DOHH2 (cell line): ENCODE measurements around the gene ITK.

ENCODE experiments used
- H3F3A ChIP-seq: fragments of 200-600 bp; sonication (generic), shearing (Covaris generic); 2 replicates; pipeline ENCODE4 v1.6.0; 2016; ENCODE audit warnings: antibody characterized with exemption, mild to moderate bottlenecking; ENCODE audit not compliant: control insufficient read depth, insufficient read depth
- H3K27ac ChIP-seq: fragments of 200-600 bp; sonication (generic); 2 replicates; pipeline ENCODE4 v1.5.1; 2014; ENCODE audit warnings: low read depth, mild to moderate bottlenecking, low read length, moderate library complexity
- H3K27me3 ChIP-seq: fragments of 200-600 bp; sonication (generic); 2 replicates; pipeline ENCODE4 v1.6.1; 2014; ENCODE audit warnings: mild to moderate bottlenecking, low read length, mixed read lengths; ENCODE audit not compliant: control insufficient read depth
- H3K36me3 ChIP-seq: fragments of 200-600 bp; sonication (generic); 2 replicates; pipeline ENCODE4 v1.6.1; 2014; ENCODE audit warnings: mild to moderate bottlenecking, low read length, moderate library complexity, mixed read lengths; ENCODE audit not compliant: control insufficient read depth
- H3K4me1 ChIP-seq: fragments of 200-600 bp; sonication (generic); 2 replicates; pipeline ENCODE4 v1.6.1; 2014; ENCODE audit warnings: mild to moderate bottlenecking, low read length, mixed read lengths; ENCODE audit not compliant: control insufficient read depth
- H3K4me2 ChIP-seq: fragments of 200-600 bp; sonication (generic); 2 replicates; pipeline ENCODE4 v1.6.0; 2014; ENCODE audit warnings: mild to moderate bottlenecking, low read length, moderate library complexity
- H3K4me3 ChIP-seq: fragments of 200-600 bp; sonication (generic); 2 replicates; pipeline ENCODE4 v1.5.1; 2014; ENCODE audit warnings: mild to moderate bottlenecking, low read length, mixed read lengths
- H3K79me2 ChIP-seq: fragments of 200-600 bp; sonication (generic); 2 replicates; pipeline ENCODE4 v1.6.1; 2014; ENCODE audit warnings: mild to moderate bottlenecking, low read length, mixed read lengths; ENCODE audit not compliant: control insufficient read depth
- H3K9me2 ChIP-seq: fragments of 200-600 bp; sonication (generic); replicated peaks from 2 replicates; pipeline ENCODE4 v1.6.1; 2014; ENCODE audit warnings: mild to moderate bottlenecking, low read length, mixed read lengths; ENCODE audit not compliant: control insufficient read depth
- H3K9me3 ChIP-seq: fragments of 200-600 bp; sonication (generic); 2 replicates; pipeline ENCODE4 v1.6.1; 2014; ENCODE audit warnings: antibody characterized with exemption, low read length, mixed read lengths; ENCODE audit not compliant: control insufficient read depth, insufficient read depth
- H4K20me1 ChIP-seq: fragments of 200-600 bp; sonication (generic); 2 replicates; pipeline ENCODE4 v1.6.0; 2014; ENCODE audit warnings: low read depth, mild to moderate bottlenecking, antibody characterized with exemption, low read length, moderate library complexity; ENCODE audit not compliant: control insufficient read depth, insufficient read depth
- EZH2phosphoT487 ChIP-seq: fragments of 200-600 bp; sonication (generic); IDR thresholded peaks from 2 replicates; pipeline ENCODE4 v1.6.1; 2017; ENCODE audit warnings: borderline replicate concordance, mild to moderate bottlenecking, antibody characterized with exemption, low read length, moderate library complexity, mixed read lengths
- TF ChIP-seq, protein P1 (sequence below): fragments of 200-600 bp; sonication (generic); IDR thresholded peaks from one replicate; pipeline ENCODE4 v1.5.1; 2014; ENCODE audit warnings: antibody characterized with exemption, mild to moderate bottlenecking, low read depth, low read length; ENCODE audit not compliant: poor library complexity, severe bottlenecking

Gene ITK

DNA sequence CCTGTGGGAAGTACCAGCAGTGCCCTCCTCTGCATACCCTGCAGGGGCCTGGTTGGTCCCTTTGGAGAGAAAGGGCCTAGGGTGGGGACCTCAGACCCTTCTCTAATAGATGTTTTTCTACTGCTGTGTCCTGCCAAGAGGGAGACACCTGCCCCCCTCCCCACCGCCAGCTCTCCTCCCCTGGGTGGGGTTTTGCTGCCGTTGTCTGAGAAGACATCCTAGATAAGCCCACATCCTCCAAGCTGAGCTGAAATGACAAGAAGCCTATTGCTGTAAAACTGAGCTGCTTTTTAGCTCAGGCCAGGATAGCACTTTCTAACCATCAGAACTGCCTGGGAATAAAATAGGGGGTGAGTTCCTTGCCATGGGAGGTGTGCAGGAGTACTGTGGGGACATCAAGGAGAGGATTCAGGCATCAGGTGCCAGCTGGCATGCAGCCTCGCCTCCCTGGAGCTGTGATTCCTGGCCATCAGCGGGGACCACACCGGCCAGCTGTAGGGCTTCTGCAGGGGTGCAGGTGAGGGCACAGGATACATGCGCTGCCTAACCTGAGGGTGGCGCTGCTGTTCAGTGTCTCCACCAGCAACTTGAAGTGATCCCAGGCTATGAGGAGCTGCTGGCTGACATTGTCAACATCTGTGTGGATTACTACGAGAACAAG is 123.2 kb downstream of the ITK start:
- H3K4me1 ChIP-seq, result peaks cover 16% of the 10 kb centered on the region
- H3K9me3 ChIP-seq, result no peaks in the 10 kb centered on the region
- H3K27ac ChIP-seq, result no peak overlapping the region
- no peak for TF ChIP-seq EZH2phosphoT487
- TF ChIP-seq, protein P1, sequence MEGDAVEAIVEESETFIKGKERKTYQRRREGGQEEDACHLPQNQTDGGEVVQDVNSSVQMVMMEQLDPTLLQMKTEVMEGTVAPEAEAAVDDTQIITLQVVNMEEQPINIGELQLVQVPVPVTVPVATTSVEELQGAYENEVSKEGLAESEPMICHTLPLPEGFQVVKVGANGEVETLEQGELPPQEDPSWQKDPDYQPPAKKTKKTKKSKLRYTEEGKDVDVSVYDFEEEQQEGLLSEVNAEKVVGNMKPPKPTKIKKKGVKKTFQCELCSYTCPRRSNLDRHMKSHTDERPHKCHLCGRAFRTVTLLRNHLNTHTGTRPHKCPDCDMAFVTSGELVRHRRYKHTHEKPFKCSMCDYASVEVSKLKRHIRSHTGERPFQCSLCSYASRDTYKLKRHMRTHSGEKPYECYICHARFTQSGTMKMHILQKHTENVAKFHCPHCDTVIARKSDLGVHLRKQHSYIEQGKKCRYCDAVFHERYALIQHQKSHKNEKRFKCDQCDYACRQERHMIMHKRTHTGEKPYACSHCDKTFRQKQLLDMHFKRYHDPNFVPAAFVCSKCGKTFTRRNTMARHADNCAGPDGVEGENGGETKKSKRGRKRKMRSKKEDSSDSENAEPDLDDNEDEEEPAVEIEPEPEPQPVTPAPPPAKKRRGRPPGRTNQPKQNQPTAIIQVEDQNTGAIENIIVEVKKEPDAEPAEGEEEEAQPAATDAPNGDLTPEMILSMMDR, result peak; percentile 52
- no peaks in the 10 kb centered on the region for H3K79me2 ChIP-seq
- H3K4me2 ChIP-seq, result no peak overlapping the region
- peaks cover 96% of the 10 kb centered on the region for H3K36me3 ChIP-seq
- H3F3A ChIP-seq, result no peaks in the 10 kb centered on the region; the same call in 1 of the 2 replicates
- no peaks in the 10 kb centered on the region for H3K9me2 ChIP-seq
- H4K20me1 ChIP-seq, result no peaks in the 10 kb centered on the region
- no peaks in the 10 kb centered on the region for H3K27me3 ChIP-seq
- H3K4me3 ChIP-seq, result no peak overlapping the region
